ENCODE results near the gene PIGC.
A peak's percentile ranks its signal among the peaks of the same experiment; 100 is the strongest.

DNA sequence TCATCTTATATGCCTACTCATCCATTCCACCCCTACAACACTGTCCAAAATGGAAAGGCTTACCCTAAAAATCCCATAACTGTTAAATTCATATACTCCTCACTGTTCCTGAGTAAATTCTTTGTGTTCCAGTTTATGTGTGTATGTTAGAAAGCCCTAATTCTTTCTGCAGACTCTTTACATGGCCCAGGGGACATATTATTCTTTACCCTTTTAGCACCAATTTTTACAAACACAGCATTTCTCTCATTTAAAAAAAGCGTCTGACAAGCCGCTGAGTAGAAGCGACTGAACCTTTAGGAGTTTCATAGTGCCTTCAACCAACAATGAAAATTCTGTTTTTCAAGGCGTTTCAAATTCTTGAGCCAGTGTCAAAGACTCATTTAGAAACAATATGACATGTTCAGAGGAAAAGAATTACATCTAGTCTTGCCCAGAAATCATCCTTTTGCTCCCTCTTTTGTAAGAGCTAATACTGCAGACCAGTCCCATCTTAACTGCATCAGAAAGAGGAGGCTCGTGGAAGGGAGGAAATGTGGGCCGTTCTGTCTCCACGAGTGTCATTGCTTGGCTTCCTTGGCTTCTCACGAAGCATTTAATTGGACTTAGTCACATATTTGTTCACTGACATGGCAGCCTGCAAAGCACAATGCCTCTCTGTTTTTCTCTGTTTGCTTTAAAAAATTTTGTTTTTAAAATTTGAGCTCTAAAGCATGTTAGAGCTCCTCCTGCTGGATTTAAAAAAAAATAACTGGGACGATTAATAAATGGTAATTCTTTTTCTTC lies 44.7 kb downstream of the PIGC start:
- TF ChIP-seq, protein P1, sequence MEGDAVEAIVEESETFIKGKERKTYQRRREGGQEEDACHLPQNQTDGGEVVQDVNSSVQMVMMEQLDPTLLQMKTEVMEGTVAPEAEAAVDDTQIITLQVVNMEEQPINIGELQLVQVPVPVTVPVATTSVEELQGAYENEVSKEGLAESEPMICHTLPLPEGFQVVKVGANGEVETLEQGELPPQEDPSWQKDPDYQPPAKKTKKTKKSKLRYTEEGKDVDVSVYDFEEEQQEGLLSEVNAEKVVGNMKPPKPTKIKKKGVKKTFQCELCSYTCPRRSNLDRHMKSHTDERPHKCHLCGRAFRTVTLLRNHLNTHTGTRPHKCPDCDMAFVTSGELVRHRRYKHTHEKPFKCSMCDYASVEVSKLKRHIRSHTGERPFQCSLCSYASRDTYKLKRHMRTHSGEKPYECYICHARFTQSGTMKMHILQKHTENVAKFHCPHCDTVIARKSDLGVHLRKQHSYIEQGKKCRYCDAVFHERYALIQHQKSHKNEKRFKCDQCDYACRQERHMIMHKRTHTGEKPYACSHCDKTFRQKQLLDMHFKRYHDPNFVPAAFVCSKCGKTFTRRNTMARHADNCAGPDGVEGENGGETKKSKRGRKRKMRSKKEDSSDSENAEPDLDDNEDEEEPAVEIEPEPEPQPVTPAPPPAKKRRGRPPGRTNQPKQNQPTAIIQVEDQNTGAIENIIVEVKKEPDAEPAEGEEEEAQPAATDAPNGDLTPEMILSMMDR (tag by site-specific recombination; IDR thresholded peaks at IDR 0.05) = peak; percentile 8; the same call in 1 of the 2 replicates
- TF ChIP-seq ZNF660 (tag by site-specific recombination; IDR thresholded peaks at IDR 0.05) (no peak), ZNF529 (tag by site-specific recombination; IDR thresholded peaks at IDR 0.05; ENCODE audit: insufficient replicate concordance) (no peak), KLF9 (tag by site-specific recombination; IDR thresholded peaks at IDR 0.05; ENCODE audit: low read depth) (no peak), TCF7L2 (IDR thresholded peaks at IDR 0.05; ENCODE audit: borderline replicate concordance, low read depth, low read length) (no peak), OSR2 (tag by site-specific recombination; IDR thresholded peaks at IDR 0.05) (no peak), ZBTB8A (tag by site-specific recombination; IDR thresholded peaks at IDR 0.05) (no peak), ZNF777 (tag by site-specific recombination; IDR thresholded peaks at IDR 0.05; ENCODE audit: borderline replicate concordance) (no peak), ZEB2 (tag by site-specific recombination; IDR thresholded peaks at IDR 0.05) (no peak)
- TF ChIP-seq, protein P2, sequence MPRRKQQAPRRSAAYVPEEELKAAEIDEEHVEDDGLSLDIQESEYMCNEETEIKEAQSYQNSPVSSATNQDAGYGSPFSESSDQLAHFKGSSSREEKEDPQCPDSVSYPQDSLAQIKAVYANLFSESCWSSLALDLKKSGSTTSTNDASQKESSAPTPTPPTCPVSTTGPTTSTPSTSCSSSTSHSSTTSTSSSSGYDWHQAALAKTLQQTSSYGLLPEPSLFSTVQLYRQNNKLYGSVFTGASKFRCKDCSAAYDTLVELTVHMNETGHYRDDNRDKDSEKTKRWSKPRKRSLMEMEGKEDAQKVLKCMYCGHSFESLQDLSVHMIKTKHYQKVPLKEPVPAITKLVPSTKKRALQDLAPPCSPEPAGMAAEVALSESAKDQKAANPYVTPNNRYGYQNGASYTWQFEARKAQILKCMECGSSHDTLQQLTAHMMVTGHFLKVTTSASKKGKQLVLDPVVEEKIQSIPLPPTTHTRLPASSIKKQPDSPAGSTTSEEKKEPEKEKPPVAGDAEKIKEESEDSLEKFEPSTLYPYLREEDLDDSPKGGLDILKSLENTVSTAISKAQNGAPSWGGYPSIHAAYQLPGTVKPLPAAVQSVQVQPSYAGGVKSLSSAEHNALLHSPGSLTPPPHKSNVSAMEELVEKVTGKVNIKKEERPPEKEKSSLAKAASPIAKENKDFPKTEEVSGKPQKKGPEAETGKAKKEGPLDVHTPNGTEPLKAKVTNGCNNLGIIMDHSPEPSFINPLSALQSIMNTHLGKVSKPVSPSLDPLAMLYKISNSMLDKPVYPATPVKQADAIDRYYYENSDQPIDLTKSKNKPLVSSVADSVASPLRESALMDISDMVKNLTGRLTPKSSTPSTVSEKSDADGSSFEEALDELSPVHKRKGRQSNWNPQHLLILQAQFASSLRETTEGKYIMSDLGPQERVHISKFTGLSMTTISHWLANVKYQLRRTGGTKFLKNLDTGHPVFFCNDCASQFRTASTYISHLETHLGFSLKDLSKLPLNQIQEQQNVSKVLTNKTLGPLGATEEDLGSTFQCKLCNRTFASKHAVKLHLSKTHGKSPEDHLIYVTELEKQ (tag by site-specific recombination; IDR thresholded peaks at IDR 0.05; ENCODE audit: borderline replicate concordance) = no peak
- TF ChIP-seq, protein P3, sequence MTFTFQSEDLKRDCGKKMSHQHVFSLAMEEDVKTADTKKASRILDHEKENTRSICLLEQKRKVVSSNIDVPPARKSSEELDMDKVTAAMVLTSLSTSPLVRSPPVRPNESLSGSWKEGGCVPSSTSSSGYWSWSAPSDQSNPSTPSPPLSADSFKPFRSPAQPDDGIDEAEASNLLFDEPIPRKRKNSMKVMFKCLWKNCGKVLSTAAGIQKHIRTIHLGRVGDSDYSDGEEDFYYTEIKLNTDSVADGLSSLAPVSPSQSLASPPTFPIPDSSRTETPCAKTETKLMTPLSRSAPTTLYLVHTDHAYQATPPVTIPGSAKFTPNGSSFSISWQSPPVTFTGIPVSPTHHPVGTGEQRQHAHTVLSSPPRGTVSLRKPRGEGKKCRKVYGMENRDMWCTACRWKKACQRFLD (tag by site-specific recombination; IDR thresholded peaks at IDR 0.05) = no peak
- TF ChIP-seq, protein P4, sequence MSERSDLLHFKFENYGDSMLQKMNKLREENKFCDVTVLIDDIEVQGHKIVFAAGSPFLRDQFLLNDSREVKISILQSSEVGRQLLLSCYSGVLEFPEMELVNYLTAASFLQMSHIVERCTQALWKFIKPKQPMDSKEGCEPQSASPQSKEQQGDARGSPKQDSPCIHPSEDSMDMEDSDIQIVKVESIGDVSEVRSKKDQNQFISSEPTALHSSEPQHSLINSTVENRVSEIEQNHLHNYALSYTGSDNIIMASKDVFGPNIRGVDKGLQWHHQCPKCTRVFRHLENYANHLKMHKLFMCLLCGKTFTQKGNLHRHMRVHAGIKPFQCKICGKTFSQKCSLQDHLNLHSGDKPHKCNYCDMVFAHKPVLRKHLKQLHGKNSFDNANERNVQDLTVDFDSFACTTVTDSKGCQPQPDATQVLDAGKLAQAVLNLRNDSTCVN (tag by site-specific recombination; optimal IDR thresholded peaks at IDR 0.05) = no peak
